Neural cell (in vitro differentiated cells): ENCODE measurements around the gene DGKB. TPM values are rescaled to one million over a fixed set of nuclear protein-coding genes. Genes with fewer than 3 reads are reported as not detected.

Experiments
- H2AFZ ChIP-seq: fragments of 200-600, 300-800 bp; sonication (generic), shearing (Covaris generic); 2 replicates; pipeline ENCODE4 v1.6.0; 2014; ENCODE audit warnings: low read depth, mild to moderate bottlenecking, antibody characterized with exemption, low read length, moderate library complexity
- H3F3A ChIP-seq: fragments of 200-600 bp; shearing (Covaris generic); 2 replicates; pipeline ENCODE4 v1.6.1; 2016; ENCODE audit warnings: mild to moderate bottlenecking, moderate library complexity, mixed read lengths, antibody characterized with exemption, low read length; ENCODE audit not compliant: insufficient read depth, poor library complexity, severe bottlenecking
- H3K27ac ChIP-seq: fragments of 200-600, 300-800 bp; sonication (generic), shearing (Covaris generic); 2 replicates; pipeline ENCODE4 v1.5.1; 2014; ENCODE audit warnings: mild to moderate bottlenecking, low read length, moderate library complexity
- H3K27me3 ChIP-seq: fragments of 300-800, 200-600 bp; sonication (generic), shearing (Covaris generic); 2 replicates; pipeline ENCODE4 v1.6.0; 2014; ENCODE audit warnings: mild to moderate bottlenecking, low read depth, low read length, moderate library complexity; ENCODE audit not compliant: insufficient read depth
- H3K36me3 ChIP-seq: fragments of 300-800, 200-600 bp; sonication (generic), shearing (Covaris generic); 2 replicates; pipeline ENCODE4 v1.5.1; 2014; ENCODE audit warnings: mild to moderate bottlenecking, antibody characterized with exemption, low read length, moderate library complexity; ENCODE audit not compliant: insufficient read depth
- H3K4me2 ChIP-seq: fragments of 300-800, 200-600 bp; sonication (generic), shearing (Covaris generic); 2 replicates; pipeline ENCODE4 v1.6.0; 2014; ENCODE audit warnings: mild to moderate bottlenecking, low read length
- H3K4me3 ChIP-seq: fragments of 300-800, 200-600 bp; sonication (generic), shearing (Covaris generic); 2 replicates; pipeline ENCODE4 v1.5.1; 2014; ENCODE audit warnings: mild to moderate bottlenecking, low read length, moderate library complexity
- H3K79me2 ChIP-seq: fragments of 200-600 bp; shearing (Covaris generic); replicated peaks from 2 replicates; pipeline ENCODE4 v1.6.0; 2014; ENCODE audit warnings: mild to moderate bottlenecking, low read length, moderate library complexity; ENCODE audit not compliant: insufficient read depth
- H3K9ac ChIP-seq: fragments of 300-800, 200-600 bp; sonication (generic), shearing (Covaris generic); 2 replicates; pipeline ENCODE4 v1.6.1; 2016; ENCODE audit warnings: mild to moderate bottlenecking, low read length, mixed read lengths
- H3K9me2 ChIP-seq: fragments of 200-600 bp; shearing (Covaris generic); 2 replicates; pipeline ENCODE4 v1.6.1; 2016; ENCODE audit warnings: mild to moderate bottlenecking, low read length, mixed read lengths; ENCODE audit not compliant: insufficient read depth
- H3K9me3 ChIP-seq: fragments of 200-600, 300-800 bp; sonication (generic), shearing (Covaris generic); 2 replicates; pipeline ENCODE4 v1.6.1; 2016; ENCODE audit warnings: mild to moderate bottlenecking, mixed run types, low read length, moderate library complexity, mixed read lengths
- H4K20me1 ChIP-seq: fragments of 200-600 bp; shearing (Covaris generic); 2 replicates; pipeline ENCODE4 v1.6.1; 2016; ENCODE audit warnings: mild to moderate bottlenecking, mixed run types; ENCODE audit not compliant: insufficient read depth
- CTCF ChIP-seq: fragments of 450-650 bp; IDR thresholded peaks from 2 replicates; pipeline ENCODE4 v1.5.1; 2014; ENCODE audit warnings: antibody characterized with exemption, mild to moderate bottlenecking, moderate library complexity; ENCODE audit not compliant: poor library complexity, severe bottlenecking
- EP300 ChIP-seq: fragments of 450-650 bp; conservative IDR thresholded peaks from 2 replicates; pipeline ENCODE4 v1.6.1; 2014; ENCODE audit warnings: antibody characterized with exemption, mild to moderate bottlenecking, moderate library complexity; ENCODE audit not compliant: poor library complexity, severe bottlenecking
- EZH2 ChIP-seq: fragments of 200-600, 300-800 bp; shearing (Covaris generic), sonication (generic); IDR thresholded peaks from 2 replicates; pipeline ENCODE4 v1.6.1; 2014; ENCODE audit warnings: antibody characterized with exemption, low read length, borderline replicate concordance, mild to moderate bottlenecking; ENCODE audit not compliant: insufficient read depth, poor library complexity, severe bottlenecking
- MXI1 ChIP-seq: fragments of 450-650 bp; conservative IDR thresholded peaks from 2 replicates; pipeline ENCODE4 v1.6.1; 2014; ENCODE audit warnings: antibody characterized with exemption, mild to moderate bottlenecking; ENCODE audit not compliant: poor library complexity, severe bottlenecking
- POLR2AphosphoS5 ChIP-seq: IDR thresholded peaks from 2 replicates; pipeline ENCODE4 v1.6.1; 2012
- RAD21 ChIP-seq: fragments of 450-650 bp; conservative IDR thresholded peaks from 2 replicates; pipeline ENCODE4 v1.6.1; 2014; ENCODE audit warnings: antibody characterized with exemption, mild to moderate bottlenecking, moderate library complexity
- REST ChIP-seq: IDR thresholded peaks from 2 replicates; pipeline ENCODE4 v1.6.1; 2012; ENCODE audit warnings: borderline replicate concordance
- SMC3 ChIP-seq: fragments of 450-650 bp; conservative IDR thresholded peaks from 2 replicates; pipeline ENCODE4 v1.6.1; 2014; ENCODE audit warnings: antibody characterized with exemption, mild to moderate bottlenecking, moderate library complexity; ENCODE audit not compliant: poor library complexity
- TAF1 ChIP-seq: IDR thresholded peaks from 2 replicates; pipeline ENCODE4 v1.6.1; 2012; ENCODE audit warnings: low read depth
- polyA plus RNA-seq: library from polyadenylated mRNA; depleted of rRNA; stranded (reverse); fragments of >200 nt; gene quantifications from 2 replicates; pipeline ENCODE4 v1.2.3, GENCODE V29; 2014

DGKB gene
- polyA plus RNA-seq, 1 donor from 2014 or later = 0.20 TPM

GRCh38 chr7:14747701-14748100 is 154.8 kb downstream of the DGKB start:
- Histone ChIP-seq H3K4me2 (no peak overlapping the region), H3K79me2 (no peaks in the 10 kb centered on the region), H3K9ac (no peak overlapping the region), H4K20me1 (no peaks in the 10 kb centered on the region), H3F3A (no peaks in the 10 kb centered on the region), H3K4me3 (no peak overlapping the region), H3K27ac (no peak overlapping the region), H3K9me2 (no peaks in the 10 kb centered on the region), H3K9me3 (no peaks in the 10 kb centered on the region), H2AFZ (no peak overlapping the region), H3K27me3 (no peaks in the 10 kb centered on the region), H3K36me3 (no peaks in the 10 kb centered on the region)
- no peak for TF ChIP-seq CTCF
- no peak for TF ChIP-seq POLR2AphosphoS5
- no peak for TF ChIP-seq RAD21
- TF ChIP-seq EP300 = no peak
- no peak for TF ChIP-seq SMC3
- TF ChIP-seq EZH2 = no peak
- no peak for TF ChIP-seq MXI1
- TF ChIP-seq TAF1 = no peak
- TF ChIP-seq REST = no peak

GRCh38 chr7:14745076-14745475 is 157.5 kb downstream of the DGKB start:
- Histone ChIP-seq H3K9me2 (no peaks in the 10 kb centered on the region), H3K9ac (no peak overlapping the region), H3K79me2 (no peaks in the 10 kb centered on the region), H3K27ac (no peak overlapping the region), H4K20me1 (no peaks in the 10 kb centered on the region), H3K4me2 (no peak overlapping the region), H3F3A (no peaks in the 10 kb centered on the region), H3K27me3 (no peaks in the 10 kb centered on the region), H3K4me3 (no peak overlapping the region), H2AFZ (no peak overlapping the region), H3K36me3 (no peaks in the 10 kb centered on the region), H3K9me3 (no peaks in the 10 kb centered on the region)
- TF ChIP-seq RAD21 = no peak
- TF ChIP-seq REST = no peak
- TF ChIP-seq CTCF = no peak
- no peak for TF ChIP-seq POLR2AphosphoS5
- TF ChIP-seq EP300 = no peak
- no peak for TF ChIP-seq SMC3
- no peak for TF ChIP-seq EZH2
- no peak for TF ChIP-seq TAF1
- no peak for TF ChIP-seq MXI1
